ENCODE measurements around the gene ESYT2.

Gene ESYT2

DNA sequence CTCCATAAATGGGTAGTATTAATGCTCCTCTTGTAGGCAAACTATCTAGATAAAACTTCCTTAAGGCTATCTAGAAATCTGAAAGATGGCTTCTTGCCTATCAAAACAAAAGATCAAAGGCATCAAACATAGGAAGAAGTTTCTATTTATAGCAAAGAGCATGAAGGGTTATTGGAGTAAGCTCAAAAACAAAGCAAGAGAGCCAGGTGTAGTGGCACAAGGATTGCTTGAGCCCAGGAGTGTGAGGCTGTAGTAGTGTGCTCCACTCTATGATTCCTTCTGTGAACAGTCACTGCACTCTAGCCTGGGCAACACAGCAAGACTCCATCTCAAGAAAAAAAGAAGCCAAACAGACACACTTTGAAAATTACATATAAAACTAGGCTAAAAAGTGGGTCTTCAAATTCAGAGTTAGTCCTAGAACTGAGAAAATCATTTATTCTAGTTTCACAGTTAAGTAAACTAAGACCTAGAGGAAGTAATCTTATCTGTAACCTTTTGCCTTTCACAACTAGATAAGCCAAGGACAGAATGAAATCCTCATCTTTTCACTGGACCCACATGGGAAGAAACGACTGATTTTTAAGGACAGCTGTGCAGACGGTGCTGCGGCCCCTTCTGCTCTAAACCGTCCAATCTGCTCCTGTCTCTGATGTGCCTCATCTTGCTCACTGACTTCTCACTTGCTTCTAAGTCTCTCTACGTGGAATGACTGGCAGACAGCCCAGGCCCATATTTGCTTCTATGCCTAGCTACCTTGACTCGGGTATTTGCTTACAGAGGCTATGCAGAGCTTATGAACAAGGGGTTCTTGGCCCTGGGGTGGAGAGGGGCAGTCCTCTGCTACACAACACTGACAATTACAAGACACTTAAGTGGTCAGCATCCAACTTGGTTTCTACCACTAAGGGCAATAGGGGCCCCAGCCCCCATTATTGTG is 50.0 kb downstream of the ESYT2 start:
- Histone ChIP-seq H3K4me1 (peaks cover 48% of the 10 kb centered on the region), H3K4me2 (peak overlapping the region; percentile 43), H3K36me3 (peaks cover 98% of the 10 kb centered on the region), H3K4me3 (no peak overlapping the region), H3K9ac (0 out of 2 replicates have a peak overlapping the region, but pooled peaks have one; percentile 48), H3K9me3 (no peaks in the 10 kb centered on the region; the same call in 1 of the 2 replicates), H3K27ac (no peak overlapping the region), H4K20me1 (peaks cover 57% of the 10 kb centered on the region), H3K27me3 (no peaks in the 10 kb centered on the region)
- TF ChIP-seq Cebpa-rat (IDR thresholded peaks at IDR 0.05): no peak

DNA sequence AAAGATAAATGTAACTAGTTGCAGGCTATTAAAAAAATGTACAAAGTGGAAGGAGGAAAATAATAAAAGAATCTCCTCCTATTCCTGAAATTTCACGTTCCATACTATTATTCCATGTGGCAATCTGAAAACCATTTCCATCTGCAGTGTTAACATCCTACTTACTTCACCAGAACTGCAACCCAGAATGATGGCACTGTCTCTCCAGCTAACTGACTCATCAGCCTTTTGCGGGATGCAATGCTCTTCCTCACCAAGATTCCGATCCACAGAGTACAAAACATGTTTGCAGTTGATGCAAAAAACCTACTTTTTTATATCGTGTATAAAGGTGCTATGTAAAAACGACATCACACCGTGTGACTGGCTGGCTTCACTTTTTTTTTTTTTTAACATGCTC is 50.8 kb downstream of the ESYT2 start:
- Histone ChIP-seq H3K9ac (no peak overlapping the region), H3K4me1 (peaks cover 39% of the 10 kb centered on the region), H3K9me3 (no peaks in the 10 kb centered on the region; the same call in 1 of the 2 replicates), H3K27me3 (no peaks in the 10 kb centered on the region), H3K4me3 (no peak overlapping the region), H3K36me3 (peaks cover 96% of the 10 kb centered on the region), H4K20me1 (peaks cover 48% of the 10 kb centered on the region), H3K27ac (no peak overlapping the region), H3K4me2 (peak overlapping the region; percentile 43; the same call in 1 of the 2 replicates)
- no peak for TF ChIP-seq Cebpa-rat (IDR thresholded peaks at IDR 0.05)

DNA sequence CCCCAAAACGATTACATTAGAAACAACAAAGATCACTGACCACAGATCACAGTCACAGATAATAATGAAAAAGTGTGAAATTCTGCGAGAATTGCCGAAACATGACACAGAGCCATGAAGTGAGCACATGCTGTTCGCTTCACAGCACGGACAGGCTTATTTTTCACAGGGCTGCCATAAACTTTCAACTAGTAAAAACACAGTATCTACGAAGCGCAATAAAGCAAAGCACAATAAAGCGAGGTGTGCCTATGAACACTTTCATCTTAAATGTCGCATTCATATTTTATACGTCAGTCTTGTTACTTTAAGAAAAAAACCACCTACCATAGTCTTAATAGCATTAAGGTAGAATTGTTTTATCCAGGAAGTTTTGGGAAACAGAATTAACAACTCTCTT is 51.5 kb downstream of the ESYT2 start:
- H3K36me3 ChIP-seq: peaks cover 95% of the 10 kb centered on the region
- H3K4me1 ChIP-seq: peaks cover 33% of the 10 kb centered on the region
- H4K20me1 ChIP-seq: peaks cover 41% of the 10 kb centered on the region
- no peaks in the 10 kb centered on the region; the same call in 1 of the 2 replicates for H3K9me3 ChIP-seq
- no peak overlapping the region for H3K9ac ChIP-seq
- no peak overlapping the region for H3K27ac ChIP-seq
- H3K4me3 ChIP-seq: no peak overlapping the region
- no peak overlapping the region for H3K4me2 ChIP-seq
- H3K27me3 ChIP-seq: no peaks in the 10 kb centered on the region
- TF ChIP-seq Cebpa-rat (IDR thresholded peaks at IDR 0.05): no peak

DNA sequence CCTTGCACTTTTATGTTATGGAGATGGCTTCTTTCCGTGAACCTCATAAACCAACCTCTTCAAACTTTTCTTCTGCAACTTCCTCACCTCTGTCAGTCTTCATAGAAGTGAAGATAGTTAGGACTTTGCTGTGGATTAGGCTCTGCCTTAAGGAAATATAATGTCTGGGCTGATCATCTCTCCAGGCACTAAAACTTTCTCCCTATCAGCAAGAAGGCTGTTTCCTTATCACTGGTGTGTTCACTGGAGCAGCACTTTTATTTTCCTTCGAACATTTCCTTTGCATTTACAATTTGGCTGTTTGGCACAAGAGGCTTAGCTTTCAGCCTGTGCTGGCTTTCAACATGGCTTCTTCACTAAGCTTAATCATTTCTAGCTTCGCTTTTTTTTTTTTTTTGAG is 52.8 kb downstream of the ESYT2 start:
- Histone ChIP-seq H3K4me3 (no peak overlapping the region), H3K27ac (no peak overlapping the region), H3K9me3 (no peaks in the 10 kb centered on the region; the same call in 1 of the 2 replicates), H3K36me3 (peaks cover 88% of the 10 kb centered on the region), H3K9ac (no peak overlapping the region), H4K20me1 (peaks cover 41% of the 10 kb centered on the region), H3K4me2 (peak overlapping the region; percentile 36), H3K4me1 (peaks cover 44% of the 10 kb centered on the region), H3K27me3 (no peaks in the 10 kb centered on the region)
- TF ChIP-seq Cebpa-rat (IDR thresholded peaks at IDR 0.05): no peak

DNA sequence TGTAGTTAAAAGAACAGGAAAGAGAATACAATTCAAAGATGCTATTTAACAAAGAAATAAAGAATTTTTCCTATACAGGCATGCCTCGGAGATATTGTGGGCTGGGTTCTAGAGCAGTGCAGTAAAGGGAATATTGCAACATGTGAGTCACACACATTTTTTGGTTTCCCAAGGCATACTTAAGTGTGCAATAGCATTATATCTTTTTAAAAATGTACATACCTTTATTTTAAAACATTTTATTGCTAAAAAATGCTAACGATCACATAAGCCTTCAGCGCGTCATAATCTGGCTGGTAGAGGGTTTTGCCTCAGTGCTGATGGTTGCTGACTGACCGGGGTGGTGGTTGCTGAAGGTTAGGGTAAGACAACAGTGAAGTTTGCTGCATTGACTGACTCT is 54.4 kb downstream of the ESYT2 start:
- no peaks in the 10 kb centered on the region for H3K27me3 ChIP-seq
- no peak overlapping the region for H3K27ac ChIP-seq
- no peak overlapping the region for H3K4me2 ChIP-seq
- peaks cover 38% of the 10 kb centered on the region for H4K20me1 ChIP-seq
- H3K9ac ChIP-seq: no peak overlapping the region
- H3K36me3 ChIP-seq: peaks cover 83% of the 10 kb centered on the region
- H3K9me3 ChIP-seq: no peaks in the 10 kb centered on the region
- no peak for TF ChIP-seq Cebpa-rat (IDR thresholded peaks at IDR 0.05)
- H3K4me1 ChIP-seq: peaks cover 48% of the 10 kb centered on the region
- H3K4me3 ChIP-seq: no peak overlapping the region

DNA sequence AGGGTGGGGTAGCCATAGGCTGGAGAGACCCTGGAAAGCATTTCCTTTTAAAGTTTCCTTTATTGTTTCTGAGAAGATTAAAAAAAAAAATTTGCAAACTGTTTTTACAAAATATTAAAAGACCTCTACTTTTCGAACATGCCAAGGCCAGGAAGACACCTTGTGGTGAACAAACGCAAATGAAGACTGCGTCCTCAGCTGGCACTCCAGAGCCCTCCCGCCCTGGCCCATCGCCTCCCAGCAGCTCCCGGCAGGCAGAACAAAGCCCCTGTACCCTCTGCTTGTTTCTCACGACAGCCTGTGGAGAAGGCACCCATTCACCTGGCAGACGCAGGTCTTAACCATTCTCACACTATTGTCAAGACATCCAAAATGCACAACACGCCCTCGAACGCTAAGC is 56.4 kb downstream of the ESYT2 start:
- H3K27me3 ChIP-seq: no peaks in the 10 kb centered on the region
- peaks cover 33% of the 10 kb centered on the region for H4K20me1 ChIP-seq
- peaks cover 33% of the 10 kb centered on the region for H3K4me1 ChIP-seq
- no peak overlapping the region for H3K4me3 ChIP-seq
- no peaks in the 10 kb centered on the region for H3K9me3 ChIP-seq
- H3K36me3 ChIP-seq: peaks cover 78% of the 10 kb centered on the region
- TF ChIP-seq Cebpa-rat (IDR thresholded peaks at IDR 0.05): no peak
- no peak overlapping the region for H3K27ac ChIP-seq
- H3K4me2 ChIP-seq: no peak overlapping the region
- no peak overlapping the region for H3K9ac ChIP-seq

DNA sequence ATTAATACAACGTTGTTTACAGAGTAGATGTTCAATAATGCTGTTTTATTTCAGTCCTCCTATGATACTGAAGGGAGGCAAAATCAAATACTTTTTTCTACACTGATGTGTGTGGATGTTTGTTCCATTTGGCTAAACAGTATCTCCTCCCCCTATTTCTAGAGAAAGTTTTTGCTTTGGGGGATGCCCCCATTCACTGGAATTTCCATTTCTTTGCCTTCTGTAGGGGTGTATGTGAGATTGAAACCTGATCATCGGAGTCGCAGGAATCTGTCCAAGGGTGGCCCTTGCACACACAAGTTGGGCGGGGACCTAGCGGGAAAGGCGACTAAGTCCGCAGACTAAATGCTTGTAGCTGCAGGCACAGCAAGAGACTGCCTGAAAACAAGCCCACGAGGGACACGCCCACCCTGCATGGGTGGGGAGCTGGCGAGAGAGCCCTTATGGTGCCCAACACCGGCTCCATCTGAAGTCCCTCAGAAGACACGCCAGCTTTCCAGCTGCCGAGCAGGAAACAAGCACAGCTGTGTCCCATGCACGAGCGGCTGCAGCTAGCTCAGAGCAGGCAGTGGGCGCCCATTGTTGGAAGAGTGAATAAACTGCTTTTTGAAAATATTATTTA is 58.0 kb downstream of the ESYT2 start:
- H3K27ac ChIP-seq: no peak overlapping the region

DNA sequence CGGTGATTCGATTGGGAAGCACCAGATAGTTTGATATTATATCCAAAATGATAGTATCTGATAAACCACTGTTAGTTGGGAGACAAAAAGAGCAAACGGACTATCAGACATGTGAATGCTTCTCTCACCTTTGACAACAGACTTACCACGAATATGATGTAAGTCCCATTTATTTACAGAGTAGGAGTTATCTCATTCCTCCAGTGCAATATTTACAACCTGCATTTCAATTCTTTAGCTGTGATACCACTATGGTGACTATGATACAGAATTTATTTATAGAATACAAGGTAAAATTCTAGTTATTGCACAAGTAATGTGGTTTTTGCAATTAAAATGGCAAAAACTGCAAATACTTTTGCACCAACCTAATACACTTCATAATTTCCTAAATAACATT is 61.6 kb downstream of the ESYT2 start:
- no peaks in the 10 kb centered on the region for H3K27me3 ChIP-seq

More for the DNA sequence above, 58.0 kb downstream of the ESYT2 start:
- Histone ChIP-seq H3K9me3 (no peaks in the 10 kb centered on the region), H3K4me1 (peaks cover 34% of the 10 kb centered on the region), H3K36me3 (peaks cover 76% of the 10 kb centered on the region), H4K20me1 (peaks cover 26% of the 10 kb centered on the region), H3K9ac (no peak overlapping the region), H3K4me2 (peak overlapping the region; percentile 29), H3K27me3 (no peaks in the 10 kb centered on the region), H3K4me3 (no peak overlapping the region)
- TF ChIP-seq Cebpa-rat (IDR thresholded peaks at IDR 0.05): no peak

DNA sequence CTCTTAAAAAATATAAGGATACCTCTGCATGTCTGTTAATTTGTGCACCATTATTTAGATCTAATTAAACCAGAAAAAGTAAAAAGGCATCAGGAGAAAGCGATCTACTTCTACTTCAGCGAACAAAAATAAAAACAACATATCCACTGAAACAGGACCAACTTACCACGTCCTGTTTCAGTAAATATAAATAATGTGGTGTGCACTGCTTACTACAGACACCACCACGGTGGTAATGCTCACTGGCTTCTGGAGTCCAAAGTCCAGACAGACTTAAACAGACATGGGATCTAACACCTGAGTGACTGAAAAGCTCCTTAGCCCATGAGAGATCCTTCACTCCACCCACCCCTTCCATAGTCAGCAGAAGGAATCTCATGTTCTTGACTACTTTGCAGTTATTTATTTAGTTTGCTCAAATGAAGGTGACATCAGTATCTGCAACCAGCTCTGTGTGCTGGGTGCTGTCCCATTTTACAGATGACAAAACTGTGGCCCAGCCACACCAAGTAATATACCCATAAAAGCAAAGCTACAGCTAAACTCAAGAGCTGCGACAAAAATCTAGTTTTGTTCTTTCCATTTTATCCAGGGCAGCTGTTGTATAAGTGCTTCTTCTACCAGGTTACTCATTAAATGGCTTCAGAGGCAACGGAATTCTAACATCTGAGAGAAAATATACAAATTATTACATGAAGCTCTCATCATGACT is 62.6 kb downstream of the ESYT2 start:
- 0 out of 2 replicates have a peak, but pooled peaks cover 7% of the 10 kb centered on the region for H4K20me1 ChIP-seq
- no peak overlapping the region for H3K9ac ChIP-seq
- H3K36me3 ChIP-seq: peaks cover 82% of the 10 kb centered on the region
- H3K9me3 ChIP-seq: no peaks in the 10 kb centered on the region
- TF ChIP-seq Cebpa-rat (IDR thresholded peaks at IDR 0.05): no peak
- H3K27me3 ChIP-seq: no peaks in the 10 kb centered on the region
- peak overlapping the region; percentile 36 for H3K4me2 ChIP-seq
- no peak overlapping the region for H3K27ac ChIP-seq
- H3K4me1 ChIP-seq: peaks cover 20% of the 10 kb centered on the region
- no peak overlapping the region for H3K4me3 ChIP-seq

More for the DNA sequence above, 61.6 kb downstream of the ESYT2 start:
- H3K9ac ChIP-seq: no peak overlapping the region
- 0 out of 2 replicates have a peak, but pooled peaks cover 7% of the 10 kb centered on the region for H4K20me1 ChIP-seq
- H3K27ac ChIP-seq: no peak overlapping the region
- H3K4me3 ChIP-seq: no peak overlapping the region
- peaks cover 29% of the 10 kb centered on the region for H3K4me1 ChIP-seq
- no peak overlapping the region for H3K4me2 ChIP-seq
- no peak for TF ChIP-seq Cebpa-rat (IDR thresholded peaks at IDR 0.05)
- peaks cover 80% of the 10 kb centered on the region for H3K36me3 ChIP-seq
- H3K9me3 ChIP-seq: no peaks in the 10 kb centered on the region

Measured in BLaER1 (cell line).